NCI-H1436 (cell line): ENCODE measurements around the gene SP110.
"Not testable (repeated sequence)": the region's sequence is repeated elsewhere in the genome, so short reads cannot be mapped to it uniquely, and the experiment has no call there.

ENCODE experiments used
- DNase-seq: peaks from one replicate; lab custom pipeline; 2025; lab: John Stamatoyannopoulos, UW

Gene SP110

GRCh38 chr2:230127195-230127594 is 92.6 kb downstream of the SP110 start:
- no peak for DNase-seq

GRCh38 chr2:230124757-230125431 is 94.9 kb downstream of the SP110 start:
- DNase-seq: no peak

GRCh38 chr2:230124235-230124634 is 95.5 kb downstream of the SP110 start:
- no peak for DNase-seq

GRCh38 chr2:230120376-230120775 is 99.4 kb downstream of the SP110 start:
- not testable (repeated sequence) for DNase-seq

- DNase-seq: not testable (repeated sequence)
Observed at GRCh38 chr2:230119827-230120226, 100.0 kb downstream of the SP110 start.
